CD4-positive, alpha-beta T cell (primary cell): Measurements from ENCODE around the gene PRICKLE2. TPM values are rescaled to one million over a fixed set of nuclear protein-coding genes. Genes with fewer than 3 reads are reported as not detected.

Experiments
- ATAC-seq: fragments of 200-7000 bp; cut with Tn5 transposase; one replicate; pipeline ENCODE4 v1.10.0; 2022; ENCODE audit warnings: mild to moderate bottlenecking; ENCODE audit not compliant: poor library complexity
- CTCF ChIA-PET: fragments of 350-600 bp; sonication (Branson Sonifier 250); formaldehyde crosslinking; loops from one replicate; lab custom pipeline; 2021; ENCODE audit warnings: antibody characterized with exemption, inconsistent platforms; lab: Charles Lee
- POLR2A ChIA-PET: fragments of 350-600 bp; sonication (Branson Sonifier 250); formaldehyde crosslinking; loops from one replicate; lab custom pipeline; 2021; ENCODE audit warnings: antibody characterized with exemption, inconsistent platforms; lab: Charles Lee
- DNase-seq, 14 experiments: peaks; one replicate each; pipeline ENCODE4 v3.0.0-alpha.2; 2013 to 2020; ENCODE audit warnings: mixed read lengths in 2 of 14
- H3K27ac ChIP-seq, 2 donors: one replicate each; pipeline versions ENCODE4 v1.5.1 to v1.7.0; 2013; ENCODE audit warnings: low read length in 2 of 2, low read depth in 1 of 2, mild to moderate bottlenecking in 1 of 2
- H3K27me3 ChIP-seq, 2 experiments: 1 replicate in 1 of 2; 2 replicates in 1 of 2; pipeline versions ENCODE4 v1.6.1 to v1.7.0; 2013; ENCODE audit warnings: low read length in 2 of 2, control low read depth in 1 of 2, mild to moderate bottlenecking in 1 of 2, moderate library complexity in 1 of 2; ENCODE audit not compliant: insufficient read depth in 2 of 2, control insufficient read depth in 1 of 2
- H3K36me3 ChIP-seq: one replicate; pipeline ENCODE4 v1.6.1; 2013; ENCODE audit warnings: low read length, control low read depth; ENCODE audit not compliant: insufficient read depth
- H3K4me1 ChIP-seq: one replicate; pipeline ENCODE4 v1.6.1; 2013; ENCODE audit warnings: low read length, control low read depth; ENCODE audit not compliant: insufficient read depth
- H3K4me3 ChIP-seq: one replicate; pipeline ENCODE4 v1.5.1; 2013; ENCODE audit warnings: mild to moderate bottlenecking, low read length, moderate library complexity
- H3K9me3 ChIP-seq, 2 experiments: 1 replicate in 1 of 2; 2 replicates in 1 of 2; pipeline versions ENCODE4 v1.6.1 to v1.7.0; 2013; ENCODE audit warnings: low read length in 2 of 2, mild to moderate bottlenecking in 2 of 2, control low read depth in 1 of 2, moderate library complexity in 1 of 2; ENCODE audit not compliant: control insufficient read depth in 1 of 2, insufficient read depth in 1 of 2
- H3K27ac Mint-ChIP-seq: one replicate; pipeline ENCODE4 v1.8.0; 2020; ENCODE audit warnings: mixed read lengths
- H3K27me3 Mint-ChIP-seq: one replicate; pipeline ENCODE4 v1.8.0; 2021; ENCODE audit warnings: mixed read lengths
- H3K36me3 Mint-ChIP-seq: one replicate; pipeline ENCODE4 v1.8.0; 2021; ENCODE audit warnings: low read depth, mixed read lengths
- H3K4me1 Mint-ChIP-seq: one replicate; pipeline ENCODE4 v1.8.0; 2021; ENCODE audit warnings: low read depth, mixed read lengths
- H3K4me3 Mint-ChIP-seq: one replicate; pipeline ENCODE4 v1.8.0; 2020; ENCODE audit warnings: mild to moderate bottlenecking, mixed read lengths
- H3K9me3 Mint-ChIP-seq: one replicate; pipeline ENCODE4 v1.8.0; 2020; ENCODE audit warnings: mixed read lengths
- intact Hi-C, 2 experiments: fragments of 100-400 bp; cut with DNase I in 1 of 2; cut with micrococcal nuclease in 1 of 2; formaldehyde crosslinking; loops; one replicate each; pipeline versions ENCODE4 v1.15.1 to v1.9.0; 2023 to 2025; cut with DNase I, micrococcal nuclease
- total RNA-seq, 174 experiments: library from RNA in 2 of 174; stranded (reverse) in 2 of 174; gene quantifications; one replicate each; pipeline ENCODE4 v1.2.3 and lab custom pipeline; 2021 to 2026
- TF ChIP-seq, protein P1 (sequence below): fragments of 200-600 bp; IDR thresholded peaks from one replicate; pipeline ENCODE4 v1.8.0; 2022; ENCODE audit warnings: antibody characterized with exemption, mild to moderate bottlenecking

The PRICKLE2 gene
- total RNA-seq, 2 experiments from 2014 or later, result not detected

- no peak overlapping the region for H3K4me3 ChIP-seq
Measured at GRCh38 chr3:64117483-64117882, 107.8 kb downstream of the PRICKLE2 start.

DNA sequence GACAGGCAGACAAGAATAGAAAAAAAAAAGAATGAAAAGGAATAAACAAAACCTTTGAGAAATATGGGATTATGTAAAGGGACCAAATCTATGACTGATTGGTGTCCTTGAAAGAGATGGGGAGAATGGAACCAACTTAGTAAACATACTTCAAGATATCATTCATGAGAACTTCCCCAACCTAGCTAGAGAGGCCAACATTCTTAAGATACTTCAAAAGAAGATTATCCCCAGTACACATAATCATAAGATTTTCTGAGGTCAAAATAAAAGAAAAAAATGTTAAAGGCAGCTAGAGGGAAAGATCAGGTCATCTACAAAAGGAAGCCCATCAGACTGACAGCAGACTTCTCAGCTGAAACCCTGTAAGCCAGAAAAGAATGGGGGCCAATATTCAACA is 110.6 kb downstream of the PRICKLE2 start:
- intact Hi-C loops, result loop anchor here in 1 of 2 experiments (10.0 kb wide), 1 partner anchor 1100 kb away; no protein-coding TSS in a partner anchor

More at GRCh38 chr3:64117483-64117882, 107.8 kb downstream of the PRICKLE2 start:
- DNase-seq (no peak), ATAC-seq (no peak)
- no peaks in the 10 kb centered on the region for H3K36me3 ChIP-seq
- Mint-ChIP-seq H3K9me3 (peaks cover 14% of the 10 kb centered on the region), H3K27ac (no peak overlapping the region), H3K27me3 (peaks cover 8% of the 10 kb centered on the region), H3K36me3 (no peaks in the 10 kb centered on the region), H3K4me1 (no peaks in the 10 kb centered on the region), H3K4me3 (no peak overlapping the region)
- ChIA-PET CTCF (no interaction called here), POLR2A (no interaction called here)
- TF ChIP-seq, protein P1, sequence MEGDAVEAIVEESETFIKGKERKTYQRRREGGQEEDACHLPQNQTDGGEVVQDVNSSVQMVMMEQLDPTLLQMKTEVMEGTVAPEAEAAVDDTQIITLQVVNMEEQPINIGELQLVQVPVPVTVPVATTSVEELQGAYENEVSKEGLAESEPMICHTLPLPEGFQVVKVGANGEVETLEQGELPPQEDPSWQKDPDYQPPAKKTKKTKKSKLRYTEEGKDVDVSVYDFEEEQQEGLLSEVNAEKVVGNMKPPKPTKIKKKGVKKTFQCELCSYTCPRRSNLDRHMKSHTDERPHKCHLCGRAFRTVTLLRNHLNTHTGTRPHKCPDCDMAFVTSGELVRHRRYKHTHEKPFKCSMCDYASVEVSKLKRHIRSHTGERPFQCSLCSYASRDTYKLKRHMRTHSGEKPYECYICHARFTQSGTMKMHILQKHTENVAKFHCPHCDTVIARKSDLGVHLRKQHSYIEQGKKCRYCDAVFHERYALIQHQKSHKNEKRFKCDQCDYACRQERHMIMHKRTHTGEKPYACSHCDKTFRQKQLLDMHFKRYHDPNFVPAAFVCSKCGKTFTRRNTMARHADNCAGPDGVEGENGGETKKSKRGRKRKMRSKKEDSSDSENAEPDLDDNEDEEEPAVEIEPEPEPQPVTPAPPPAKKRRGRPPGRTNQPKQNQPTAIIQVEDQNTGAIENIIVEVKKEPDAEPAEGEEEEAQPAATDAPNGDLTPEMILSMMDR, result no peak
- H3K4me1 ChIP-seq, result no peaks in the 10 kb centered on the region
- peaks cover 0 to 2% of the 10 kb centered on the region in 2 experiments for H3K27me3 ChIP-seq
- peaks cover 8 to 16% of the 10 kb centered on the region in 2 experiments for H3K9me3 ChIP-seq
- H3K27ac ChIP-seq, result no peak overlapping the region
- intact Hi-C loops, result loop anchor here in 1 of 2 experiments (10.0 kb wide), 1 partner anchor 1097 kb away; no protein-coding TSS in a partner anchor

DNA sequence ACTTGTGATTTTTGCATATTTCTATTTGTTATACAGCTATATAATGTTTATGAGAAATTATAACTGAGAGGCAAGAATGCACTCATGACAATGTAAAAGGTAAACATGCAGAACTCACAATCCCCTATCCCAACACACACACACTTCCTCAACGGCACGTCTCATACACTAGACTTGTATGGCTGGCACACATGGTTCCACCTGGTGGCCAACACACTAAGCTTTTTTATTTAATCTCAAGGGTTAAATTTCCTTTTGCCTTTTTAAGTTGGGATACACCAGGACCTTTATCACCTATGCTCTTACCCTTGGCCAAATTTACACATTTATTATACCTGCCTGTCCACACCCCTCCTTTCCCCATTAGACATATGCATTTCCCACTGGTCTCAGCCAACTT is 113.4 kb downstream of the PRICKLE2 start:
- no peak overlapping the region for H3K4me3 Mint-ChIP-seq
- intact Hi-C loops, result loop anchor here in 1 of 2 experiments (10.0 kb wide), 1 partner anchor 1103 kb away; no protein-coding TSS in a partner anchor
- TF ChIP-seq, protein P1, result no peak
- Histone ChIP-seq H3K4me1 (no peaks in the 10 kb centered on the region), H3K36me3 (no peaks in the 10 kb centered on the region), H3K4me3 (no peak overlapping the region), H3K27me3 (peaks cover 0 to 2% of the 10 kb centered on the region in 2 experiments), H3K9me3 (peaks cover 8 to 13% of the 10 kb centered on the region in 2 experiments), H3K27ac (no peak overlapping the region)
- peaks cover 7% of the 10 kb centered on the region for H3K9me3 Mint-ChIP-seq
- POLR2A ChIA-PET, result no interaction called here
- no peak overlapping the region for H3K27ac Mint-ChIP-seq
- no peaks in the 10 kb centered on the region for H3K4me1 Mint-ChIP-seq
- ATAC-seq (no peak), DNase-seq (no peak)
- peaks cover 24% of the 10 kb centered on the region for H3K27me3 Mint-ChIP-seq
- CTCF ChIA-PET, result no interaction called here
- no peaks in the 10 kb centered on the region for H3K36me3 Mint-ChIP-seq

More for the DNA sequence above, 110.6 kb downstream of the PRICKLE2 start:
- no peak overlapping the region for H3K4me3 Mint-ChIP-seq
- DNase-seq (no peak), ATAC-seq (no peak)
- peaks cover 0 to 2% of the 10 kb centered on the region in 2 experiments for H3K27me3 ChIP-seq
- no peaks in the 10 kb centered on the region for H3K36me3 Mint-ChIP-seq
- peaks cover 14% of the 10 kb centered on the region for H3K9me3 Mint-ChIP-seq
- no peak overlapping the region for H3K27ac ChIP-seq
- no peaks in the 10 kb centered on the region for H3K36me3 ChIP-seq
- no peak overlapping the region for H3K27ac Mint-ChIP-seq
- peaks cover 27% of the 10 kb centered on the region for H3K27me3 Mint-ChIP-seq
- H3K9me3 ChIP-seq, result peaks cover 8 to 13% of the 10 kb centered on the region in 2 experiments
- CTCF ChIA-PET, result no interaction called here
- POLR2A ChIA-PET, result no interaction called here
- H3K4me1 ChIP-seq, result no peaks in the 10 kb centered on the region
- TF ChIP-seq, protein P1, result no peak
- no peak overlapping the region for H3K4me3 ChIP-seq
- H3K4me1 Mint-ChIP-seq, result no peaks in the 10 kb centered on the region
